ENCODE measurements around the gene CTDP1.

Gene CTDP1

GRCh38 chr18:79679552-79680099 is at the start of gene CTDP1:
Gene CTDP1 (plus strand): TSS chr18:79679803. CDS start chr18:79679948, 145 bp downstream.
- DNase-seq: peak in 9 of 14 donors; percentile 72 to 99 (median 95)

GRCh38 chr18:79630281-79631095 is 49.1 kb upstream of the CTDP1 start:
- DNase-seq: no peak

- no peak for DNase-seq
These were observed 48.5 kb upstream of the CTDP1 start for GRCh38 chr18:79631096-79631507.

- no peak for DNase-seq
These were observed 47.7 kb upstream of the CTDP1 start for GRCh38 chr18:79631761-79632446.

- DNase-seq: no peak
These were observed 46.8 kb upstream of the CTDP1 start for GRCh38 chr18:79632765-79633164.

- no peak for DNase-seq
These were observed 45.4 kb upstream of the CTDP1 start for GRCh38 chr18:79634186-79634585.

GRCh38 chr18:79634593-79635426 is 44.8 kb upstream of the CTDP1 start:
- no peak for DNase-seq

GRCh38 chr18:79635427-79635726 is 44.2 kb upstream of the CTDP1 start:
- no peak for DNase-seq

- DNase-seq: no peak
These were observed 42.3 kb upstream of the CTDP1 start for GRCh38 chr18:79637181-79637920.

GRCh38 chr18:79637921-79638909 is 41.4 kb upstream of the CTDP1 start:
- DNase-seq: no peak

GRCh38 chr18:79639072-79639829 is 40.4 kb upstream of the CTDP1 start:
- DNase-seq: no peak

- DNase-seq: no peak
These were observed 39.4 kb upstream of the CTDP1 start for GRCh38 chr18:79640064-79640672.

GRCh38 chr18:79640875-79641274 is 38.7 kb upstream of the CTDP1 start:
- no peak for DNase-seq

GRCh38 chr18:79641722-79642497 is 37.7 kb upstream of the CTDP1 start:
- no peak for DNase-seq

- DNase-seq: no peak
These were observed 37.0 kb upstream of the CTDP1 start for GRCh38 chr18:79642626-79643025.

- DNase-seq: no peak
These were observed 36.3 kb upstream of the CTDP1 start for GRCh38 chr18:79643054-79643984.

- DNase-seq: peak in 10 of 14 donors; percentile 10 to 58 (median 46)
These were observed 35.5 kb upstream of the CTDP1 start for GRCh38 chr18:79644006-79644665.

Measured in C1 segment of cervical spinal cord (tissue), 14 donors.